HL-60 (cell line): ENCODE results near the gene EPHA6.

Source experiments
- DNase-seq, 2 experiments: peaks; one replicate each; pipeline ENCODE4 v3.0.0-alpha.2; 2010 to 2020; ENCODE audit warnings: low read depth in 1 of 2, low spot score in 1 of 2
- H3K27ac ChIP-seq: fragments of 250-450 bp; sonication (Bioruptor Pico); replicated peaks from 2 replicates; pipeline ENCODE4 v1.5.1; 2020; ENCODE audit warnings: mild to moderate bottlenecking, moderate library complexity
- H3K27me3 ChIP-seq: fragments of 250-450 bp; sonication (Bioruptor Pico); 2 replicates; pipeline ENCODE4 v1.5.1; 2021; ENCODE audit warnings: mild to moderate bottlenecking, moderate library complexity; ENCODE audit not compliant: insufficient read depth, poor library complexity, severe bottlenecking
- H3K4me3 ChIP-seq: replicated peaks from 2 replicates; pipeline ENCODE4 v1.5.1; 2011; ENCODE audit warnings: mild to moderate bottlenecking, control low read depth, low read length; ENCODE audit not compliant: insufficient read depth
- CTCF ChIP-seq: IDR thresholded peaks from one replicate; pipeline ENCODE4 v1.5.1; 2011; ENCODE audit warnings: low read length, control low read depth, inconsistent platforms; ENCODE audit not compliant: insufficient read depth
- GABPA ChIP-seq: IDR thresholded peaks from 2 replicates; pipeline ENCODE4 v1.6.1; 2012; ENCODE audit warnings: low read depth
- POLR2AphosphoS5 ChIP-seq: IDR thresholded peaks from 2 replicates; pipeline ENCODE4 v1.6.1; 2012; ENCODE audit warnings: low read depth
- REST ChIP-seq: IDR thresholded peaks from 2 replicates; pipeline ENCODE4 v1.6.1; 2012; ENCODE audit warnings: low read depth; ENCODE audit not compliant: insufficient replicate concordance
- SPI1 ChIP-seq: IDR thresholded peaks from 2 replicates; pipeline ENCODE4 v1.6.1; 2012; ENCODE audit warnings: low read depth, mild to moderate bottlenecking, borderline replicate concordance

EPHA6 gene

GRCh38 chr3:96960661-96961330 is 146.4 kb downstream of the EPHA6 start:
- no peak for DNase-seq
- no peak for TF ChIP-seq SPI1
- no peak for TF ChIP-seq POLR2AphosphoS5
- TF ChIP-seq CTCF: no peak
- no peak for TF ChIP-seq GABPA
- no peak for TF ChIP-seq REST
- H3K27me3 ChIP-seq: no peaks in the 10 kb centered on the region
- H3K4me3 ChIP-seq: no peak overlapping the region
- H3K27ac ChIP-seq: no peak overlapping the region

GRCh38 chr3:96961576-96961975 is 147.2 kb downstream of the EPHA6 start:
- no peaks in the 10 kb centered on the region for H3K27me3 ChIP-seq
- no peak for DNase-seq
- no peak for TF ChIP-seq CTCF
- TF ChIP-seq REST: no peak
- no peak for TF ChIP-seq GABPA
- no peak for TF ChIP-seq POLR2AphosphoS5
- TF ChIP-seq SPI1: no peak
- H3K27ac ChIP-seq: no peak overlapping the region
- H3K4me3 ChIP-seq: no peak overlapping the region

GRCh38 chr3:96966181-96966929 is 152.0 kb downstream of the EPHA6 start:
- no peak for DNase-seq
- H3K27ac ChIP-seq: no peak overlapping the region
- H3K27me3 ChIP-seq: no peaks in the 10 kb centered on the region
- TF ChIP-seq POLR2AphosphoS5: no peak
- no peak for TF ChIP-seq CTCF
- no peak for TF ChIP-seq GABPA
- TF ChIP-seq REST: no peak
- no peak for TF ChIP-seq SPI1
- no peak overlapping the region for H3K4me3 ChIP-seq
